Colonic mucosa (tissue), 4 donors: Measurements from ENCODE around the gene GADD45B. TPM values are rescaled to one million over a fixed set of nuclear protein-coding genes. Genes with fewer than 3 reads are reported as not detected.
A peak's percentile ranks its signal among the peaks of the same experiment; 100 is the strongest.

Experiments
- DNase-seq: peaks from one replicate; pipeline ENCODE4 v3.0.0-alpha.2; 2020
- H3K27ac ChIP-seq: fragments of 200-600 bp; one replicate; pipeline ENCODE4 v1.8.0; 2021
- H3K27me3 ChIP-seq: fragments of 200-600 bp; one replicate; pipeline ENCODE4 v1.8.0; 2021
- H3K36me3 ChIP-seq: fragments of 200-600 bp; one replicate; pipeline ENCODE4 v1.8.0; 2021
- H3K4me1 ChIP-seq: fragments of 200-600 bp; one replicate; pipeline ENCODE4 v1.8.0; 2021; ENCODE audit warnings: mild to moderate bottlenecking
- H3K4me3 ChIP-seq: fragments of 200-600 bp; one replicate; pipeline ENCODE4 v1.8.0; 2021
- H3K9ac ChIP-seq, 2 donors: one replicate each; pipeline ENCODE4 v1.7.0; 2013; ENCODE audit warnings: control low read depth in 2 of 2, low read depth in 2 of 2, low read length in 2 of 2
- H3K9me3 ChIP-seq: fragments of 200-600 bp; one replicate; pipeline ENCODE4 v1.8.0; 2021
- CTCF ChIP-seq: fragments of 200-600 bp; IDR thresholded peaks from one replicate; pipeline ENCODE4 v1.8.0; 2022; ENCODE audit warnings: antibody characterized with exemption, mild to moderate bottlenecking
- intact Hi-C: fragments of 100-400 bp; cut with DNase I; formaldehyde crosslinking; loops from one replicate; pipeline ENCODE4 v1.14.1; 2022
- total RNA-seq, 2 donors: library from RNA; stranded (reverse); fragmentation: NEBNext Ultra II Directional in 1 of 2; extraction: Animal tissue kit (Norgen Biotek cat#: 25700) in 1 of 2; gene quantifications; one replicate each; pipeline ENCODE4 v1.2.1, GENCODE V29; 2021
- donor health status: healthy.
- donor health status: DM: no; HTN: no; CAD: no.
- donor health status: DM: no; HTN: no; CAD: no.

GADD45B gene
- total RNA-seq, 2 donors from 2014 or later, result 17.5 to 21.6 TPM

- H3K9ac ChIP-seq, result peak overlapping the region; percentile 79 to 89
- peak overlapping the region; percentile 82 for H3K27ac ChIP-seq
- intact Hi-C loops, result no loop called here
Observed at GRCh38 chr19:2494447-2495129, 18.7 kb downstream of the GADD45B start.

GRCh38 chr19:2495130-2495641 is 19.3 kb downstream of the GADD45B start:
- H3K27me3 ChIP-seq, result no peaks in the 10 kb centered on the region
- H3K9ac ChIP-seq, result peak overlapping the region; percentile 79 to 89
- peak overlapping the region; percentile 82 for H3K27ac ChIP-seq
- TF ChIP-seq CTCF, result no peak
- H3K4me1 ChIP-seq, result peaks cover 20% of the 10 kb centered on the region
- peak; percentile 93 for DNase-seq
- H3K36me3 ChIP-seq, result no peaks in the 10 kb centered on the region
- no peaks in the 10 kb centered on the region for H3K9me3 ChIP-seq
- H3K4me3 ChIP-seq, result peak overlapping the region; percentile 63
- intact Hi-C loops, result no loop called here

More at GRCh38 chr19:2494447-2495129, 18.7 kb downstream of the GADD45B start:
- peak overlapping the region; percentile 63 for H3K4me3 ChIP-seq
- no peaks in the 10 kb centered on the region for H3K36me3 ChIP-seq
- peak; percentile 76 for DNase-seq
- H3K4me1 ChIP-seq, result peaks cover 25% of the 10 kb centered on the region
- no peak for TF ChIP-seq CTCF
- H3K9me3 ChIP-seq, result no peaks in the 10 kb centered on the region
- H3K27me3 ChIP-seq, result peaks cover under 1% of the 10 kb centered on the region

GRCh38 chr19:2495651-2496316 is 19.9 kb downstream of the GADD45B start:
- peak overlapping the region; percentile 82 for H3K27ac ChIP-seq
- TF ChIP-seq CTCF, result no peak
- no peaks in the 10 kb centered on the region for H3K9me3 ChIP-seq
- DNase-seq, result peak; percentile 73
- H3K27me3 ChIP-seq, result no peaks in the 10 kb centered on the region
- peak overlapping the region; percentile 63 for H3K4me3 ChIP-seq
- peak overlapping the region; percentile 79 to 89 for H3K9ac ChIP-seq
- H3K36me3 ChIP-seq, result no peaks in the 10 kb centered on the region
- peaks cover 17% of the 10 kb centered on the region for H3K4me1 ChIP-seq
- intact Hi-C loops, result no loop called here

GRCh38 chr19:2497186-2497585 is 21.3 kb downstream of the GADD45B start:
- H3K27ac ChIP-seq, result no peak overlapping the region
- no peaks in the 10 kb centered on the region for H3K27me3 ChIP-seq
- H3K9me3 ChIP-seq, result no peaks in the 10 kb centered on the region
- DNase-seq, result no peak
- no peaks in the 10 kb centered on the region for H3K36me3 ChIP-seq
- peaks cover 8% of the 10 kb centered on the region for H3K4me1 ChIP-seq
- H3K4me3 ChIP-seq, result no peak overlapping the region
- intact Hi-C loops, result no loop called here
- TF ChIP-seq CTCF, result no peak
- H3K9ac ChIP-seq, result no peak overlapping the region

- Histone ChIP-seq H3K9ac (no peak overlapping the region), H3K27me3 (no peaks in the 10 kb centered on the region), H3K36me3 (no peaks in the 10 kb centered on the region), H3K9me3 (no peaks in the 10 kb centered on the region), H3K4me1 (peaks cover 8% of the 10 kb centered on the region), H3K4me3 (no peak overlapping the region), H3K27ac (no peak overlapping the region)
- DNase-seq, result no peak
- no peak for TF ChIP-seq CTCF
- intact Hi-C loops, result no loop called here
Observed at GRCh38 chr19:2500156-2500555, 24.2 kb downstream of the GADD45B start.
